Rectal smooth muscle tissue (tissue), 1 donor: Measurements from ENCODE around the gene MAMSTR.
A peak's percentile ranks its signal among the peaks of the same experiment; 100 is the strongest.
"Not testable (repeated sequence)": the region's sequence is repeated elsewhere in the genome, so short reads cannot be mapped to it uniquely, and the experiment has no call there.

Experiments
- H3K27ac ChIP-seq: one replicate; pipeline ENCODE4 v1.7.0; 2013; ENCODE audit warnings: low read depth, low read length, inconsistent platforms
- H3K27me3 ChIP-seq: one replicate; pipeline ENCODE4 v1.7.0; 2013; ENCODE audit warnings: low read length; ENCODE audit not compliant: control insufficient read depth, insufficient read depth
- H3K36me3 ChIP-seq: one replicate; pipeline ENCODE4 v1.7.0; 2013; ENCODE audit warnings: low read length; ENCODE audit not compliant: control insufficient read depth, insufficient read depth
- H3K4me1 ChIP-seq: one replicate; pipeline ENCODE4 v1.7.0; 2013; ENCODE audit warnings: low read length; ENCODE audit not compliant: control insufficient read depth, insufficient read depth
- H3K4me3 ChIP-seq: one replicate; pipeline ENCODE4 v1.7.0; 2013; ENCODE audit warnings: low read length
- H3K9ac ChIP-seq: one replicate; pipeline ENCODE4 v1.7.0; 2013; ENCODE audit warnings: low read length

The MAMSTR gene

GRCh38 chr19:48685583-48685982 is 33.9 kb downstream of the MAMSTR start:
- no peaks in the 10 kb centered on the region for H3K4me1 ChIP-seq
- H3K36me3 ChIP-seq = no peaks in the 10 kb centered on the region
- H3K4me3 ChIP-seq = no peak overlapping the region
- no peaks in the 10 kb centered on the region for H3K27me3 ChIP-seq
- H3K27ac ChIP-seq = no peak overlapping the region
- no peak overlapping the region for H3K9ac ChIP-seq

DNA sequence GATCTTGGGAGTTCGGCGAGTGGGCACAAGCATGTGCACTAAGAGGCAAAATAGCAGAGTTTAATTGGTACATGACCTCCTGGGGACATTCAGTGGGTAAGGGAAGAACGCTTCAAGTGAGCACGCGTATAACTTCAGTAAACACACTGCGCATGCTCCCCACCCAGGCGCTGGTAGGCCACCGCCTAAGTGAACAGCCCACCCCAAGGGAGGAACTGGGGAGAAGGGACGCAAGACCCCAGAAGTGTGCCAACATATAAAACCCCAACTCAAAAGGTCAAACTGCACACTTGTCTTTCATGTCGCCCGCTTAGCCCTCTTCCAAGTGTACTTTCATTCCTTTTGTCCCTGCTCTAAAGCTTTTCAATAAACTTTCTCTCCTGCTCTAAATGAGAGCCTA is 36.2 kb downstream of the MAMSTR start:
- Histone ChIP-seq H3K4me3 (no peak overlapping the region), H3K27ac (no peak overlapping the region), H3K4me1 (no peaks in the 10 kb centered on the region), H3K9ac (no peak overlapping the region), H3K36me3 (no peaks in the 10 kb centered on the region), H3K27me3 (no peaks in the 10 kb centered on the region)

DNA sequence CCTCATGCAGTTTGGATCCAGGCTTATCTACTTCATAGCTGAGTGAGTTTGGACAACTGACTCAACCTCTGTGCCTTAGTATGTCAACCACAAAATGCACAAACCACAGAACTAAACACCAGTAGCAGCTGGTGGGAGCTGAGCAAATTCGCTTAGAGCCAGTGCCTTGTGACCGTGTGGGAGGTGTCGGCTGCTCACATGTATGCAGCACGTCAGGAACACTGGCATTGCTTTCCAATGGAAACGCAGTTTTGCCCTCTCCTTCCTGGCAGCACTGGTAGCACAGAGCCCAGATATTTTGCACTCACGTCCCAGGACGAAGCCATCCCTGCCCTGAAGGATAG is 38.4 kb downstream of the MAMSTR start:
- Histone ChIP-seq H3K4me1 (no peaks in the 10 kb centered on the region), H3K36me3 (no peaks in the 10 kb centered on the region), H3K9ac (no peak overlapping the region), H3K4me3 (no peak overlapping the region), H3K27me3 (no peaks in the 10 kb centered on the region), H3K27ac (no peak overlapping the region)

- Histone ChIP-seq H3K4me3 (no peak overlapping the region), H3K9ac (no peak overlapping the region), H3K4me1 (no peaks in the 10 kb centered on the region), H3K27ac (no peak overlapping the region), H3K27me3 (no peaks in the 10 kb centered on the region), H3K36me3 (no peaks in the 10 kb centered on the region)
Observed at GRCh38 chr19:48680436-48681126, 38.9 kb downstream of the MAMSTR start.

GRCh38 chr19:48680006-48680405 is 39.5 kb downstream of the MAMSTR start:
- H3K27me3 ChIP-seq, H3K4me1 ChIP-seq, H3K36me3 ChIP-seq, H3K27ac ChIP-seq, H3K4me3 ChIP-seq, H3K9ac ChIP-seq: not testable (repeated sequence)

DNA sequence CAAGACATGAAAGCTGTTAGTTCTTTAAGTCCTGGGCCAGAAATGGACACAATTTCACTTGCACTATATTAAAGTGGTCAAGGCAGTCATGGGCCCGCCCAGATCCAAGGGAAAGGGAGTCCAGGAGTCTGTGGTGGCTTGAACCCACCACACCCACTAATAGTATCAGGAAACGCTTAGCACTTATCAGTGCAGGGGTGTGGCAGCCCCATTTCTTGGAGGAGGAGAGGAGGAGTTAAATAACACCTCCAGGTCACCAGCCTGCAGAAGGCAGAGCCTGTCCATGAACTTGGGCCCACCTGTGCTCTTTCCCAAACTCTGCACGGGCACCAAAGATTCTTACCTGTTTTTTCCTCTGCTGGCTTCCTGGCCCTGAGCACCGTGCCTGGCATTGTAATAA is 41.3 kb downstream of the MAMSTR start:
- H3K27me3 ChIP-seq = no peaks in the 10 kb centered on the region
- H3K9ac ChIP-seq = no peak overlapping the region
- no peaks in the 10 kb centered on the region for H3K36me3 ChIP-seq
- peaks cover 4% of the 10 kb centered on the region for H3K4me1 ChIP-seq
- no peak overlapping the region for H3K27ac ChIP-seq
- no peak overlapping the region for H3K4me3 ChIP-seq

DNA sequence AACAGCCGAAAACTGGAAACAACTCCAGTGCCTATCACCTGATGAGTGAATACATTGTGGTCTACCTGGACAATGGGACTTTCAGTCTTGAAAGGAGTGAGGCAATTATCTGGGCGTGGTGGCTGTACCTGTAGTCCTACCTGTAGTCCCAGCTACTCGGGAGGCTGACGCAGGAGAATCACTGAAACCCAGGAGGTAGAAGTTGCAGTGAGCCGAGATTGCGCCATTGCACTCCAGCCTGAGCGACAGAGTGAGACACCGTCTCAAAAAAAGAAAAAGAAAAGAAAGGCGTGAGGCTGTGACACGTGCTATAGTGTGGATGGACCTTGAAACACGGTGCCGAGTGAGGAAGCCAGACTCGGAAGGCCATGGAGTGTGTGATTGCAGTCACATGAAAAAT is 42.6 kb downstream of the MAMSTR start:
- no peaks in the 10 kb centered on the region for H3K27me3 ChIP-seq
- no peak overlapping the region for H3K4me3 ChIP-seq
- peaks cover 4% of the 10 kb centered on the region for H3K4me1 ChIP-seq
- H3K36me3 ChIP-seq = no peaks in the 10 kb centered on the region
- H3K27ac ChIP-seq = no peak overlapping the region
- no peak overlapping the region for H3K9ac ChIP-seq

GRCh38 chr19:48676487-48676886 is 43.0 kb downstream of the MAMSTR start:
- Histone ChIP-seq H3K4me1 (peaks cover 4% of the 10 kb centered on the region), H3K9ac (no peak overlapping the region), H3K4me3 (no peak overlapping the region), H3K27ac (no peak overlapping the region), H3K27me3 (no peaks in the 10 kb centered on the region), H3K36me3 (no peaks in the 10 kb centered on the region)

DNA sequence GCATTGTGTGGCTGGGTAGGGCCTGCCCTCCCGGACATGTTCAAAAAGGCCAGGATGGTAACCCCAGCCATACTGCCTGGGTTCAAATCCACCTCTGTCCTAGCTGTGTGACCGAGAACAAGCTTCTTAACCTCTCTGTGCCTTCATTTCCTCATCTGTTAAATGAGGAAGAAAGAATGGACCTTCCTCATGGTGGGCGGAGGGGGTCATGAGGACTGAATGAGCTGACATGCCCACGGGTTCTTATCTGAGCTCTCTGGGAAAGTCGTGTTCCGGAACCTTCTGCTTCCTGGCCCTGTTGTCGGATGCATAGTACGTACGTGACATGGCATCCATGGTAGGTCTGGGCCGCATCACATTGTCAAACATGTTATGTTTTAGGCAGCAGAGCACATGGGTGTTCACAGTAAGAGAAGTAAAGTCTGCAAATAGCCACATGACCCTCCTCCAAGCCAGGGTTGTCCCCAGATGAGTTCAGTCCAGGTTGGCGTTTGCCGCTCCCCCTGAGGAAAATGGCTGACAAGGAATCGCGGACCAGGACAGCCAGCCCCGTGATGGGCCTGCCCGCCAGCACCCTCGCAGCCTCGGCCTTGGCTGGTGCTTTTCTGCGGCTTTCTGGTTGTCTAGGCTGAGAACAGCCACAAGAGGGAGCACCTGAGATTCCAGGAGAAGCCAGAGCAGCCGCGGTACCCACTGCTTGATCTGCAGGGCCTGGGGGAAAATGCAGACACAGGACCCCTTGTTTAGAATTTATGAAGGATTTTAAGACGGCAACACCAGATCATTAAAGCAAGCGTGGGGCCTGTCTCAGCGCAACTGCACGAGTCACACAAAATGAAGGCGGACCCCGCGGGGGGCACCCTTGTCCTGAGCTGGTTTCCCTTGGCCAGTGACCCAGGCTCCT is 44.4 kb downstream of the MAMSTR start:
- Histone ChIP-seq H3K27me3 (no peaks in the 10 kb centered on the region), H3K27ac (no peak overlapping the region), H3K36me3 (no peaks in the 10 kb centered on the region), H3K4me1 (peaks cover 4% of the 10 kb centered on the region), H3K4me3 (peak overlapping the region; percentile 3), H3K9ac (no peak overlapping the region)

DNA sequence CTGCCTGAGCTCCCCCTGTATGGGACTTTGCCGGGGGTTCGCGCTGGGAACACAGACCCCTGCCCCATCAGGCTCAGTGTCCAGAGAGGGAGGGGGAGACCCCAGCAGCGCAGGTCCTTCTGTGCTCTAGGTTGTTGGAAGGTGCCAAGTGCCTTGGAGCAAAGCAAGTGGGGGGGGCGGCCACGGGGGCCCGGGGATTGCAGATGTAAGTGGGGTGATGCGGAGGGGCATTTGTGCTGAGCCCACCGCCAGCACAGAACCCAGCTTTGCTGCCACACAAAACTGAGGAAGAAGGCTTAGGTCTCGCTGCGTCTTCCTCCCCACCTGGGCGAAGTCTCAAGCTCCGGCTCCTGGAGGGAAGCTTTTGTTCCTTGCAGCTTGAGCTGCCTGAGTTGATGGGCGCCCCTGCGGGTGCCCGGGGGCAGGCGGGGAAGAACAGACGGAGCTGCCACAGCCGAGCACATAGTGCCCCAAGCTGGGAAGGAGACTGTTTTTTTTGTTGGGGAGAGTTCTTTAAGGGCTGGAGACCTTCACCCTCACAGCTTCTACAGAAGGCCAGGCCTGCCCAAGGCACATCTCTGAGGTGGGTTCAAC is 45.2 kb downstream of the MAMSTR start:
- H3K27me3 ChIP-seq = no peaks in the 10 kb centered on the region
- H3K9ac ChIP-seq = no peak overlapping the region
- H3K36me3 ChIP-seq = no peaks in the 10 kb centered on the region
- no peak overlapping the region for H3K27ac ChIP-seq
- H3K4me1 ChIP-seq = peaks cover 4% of the 10 kb centered on the region
- H3K4me3 ChIP-seq = no peak overlapping the region

DNA sequence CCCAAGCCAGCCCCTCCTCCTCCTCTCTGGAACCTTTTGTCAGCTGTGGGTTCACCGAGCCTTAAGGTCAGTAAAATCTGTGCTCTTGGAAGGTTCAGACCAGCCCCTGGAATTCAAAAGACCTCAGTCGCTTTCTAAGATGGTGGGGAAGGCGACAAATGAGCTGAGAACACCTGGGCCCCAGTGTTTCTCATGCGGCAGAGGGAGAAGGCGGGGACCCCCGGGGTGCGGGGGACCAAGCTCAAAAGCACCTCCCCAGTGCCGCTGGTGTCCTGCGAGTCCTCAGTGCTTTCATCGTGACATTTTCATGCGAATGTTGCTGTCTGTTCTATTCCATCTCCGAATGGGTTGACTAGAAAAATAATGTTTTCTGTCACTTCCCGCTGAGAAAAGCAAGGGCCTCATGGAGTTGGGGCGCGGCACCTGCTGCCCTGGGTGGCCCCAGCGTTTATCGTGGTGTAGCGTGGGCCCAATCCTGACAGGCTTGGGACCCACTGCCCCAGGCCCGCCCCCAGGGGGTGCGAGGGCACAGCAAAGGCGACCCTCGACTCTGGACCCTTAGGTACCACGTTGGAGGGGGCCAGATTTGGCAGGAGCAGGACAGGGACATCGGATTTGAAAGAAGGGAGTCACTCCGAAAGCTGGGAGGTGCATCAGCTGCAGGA is 46.0 kb downstream of the MAMSTR start:
- Histone ChIP-seq H3K27me3 (no peaks in the 10 kb centered on the region), H3K4me1 (peaks cover 4% of the 10 kb centered on the region), H3K9ac (no peak overlapping the region), H3K36me3 (no peaks in the 10 kb centered on the region), H3K4me3 (no peak overlapping the region), H3K27ac (no peak overlapping the region)

DNA sequence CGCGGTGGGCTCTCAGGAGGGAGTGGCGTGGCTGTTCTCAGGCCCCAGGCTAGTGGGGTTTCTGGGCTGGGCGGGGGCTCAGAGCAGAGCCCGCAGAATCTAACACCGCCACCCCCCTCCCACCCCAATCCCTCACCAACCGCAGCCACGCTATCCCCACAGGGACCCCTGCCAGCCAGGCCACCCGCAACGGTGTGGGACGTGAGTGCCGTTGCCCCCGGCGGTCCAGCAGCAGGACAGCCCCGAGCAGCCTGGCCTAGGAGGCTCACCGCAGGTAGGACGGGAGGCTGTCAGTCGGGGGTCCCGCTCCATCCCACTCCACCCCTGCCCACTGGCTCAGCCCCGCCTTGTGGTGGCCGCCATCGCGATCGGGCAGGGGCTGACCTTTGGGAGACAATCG is 46.5 kb downstream of the MAMSTR start, which contains the start of gene NTN5:
Gene NTN5 (minus strand): TSS at position 24 of the 400 bp plus-strand sequence. CDS start 2,031 bp downstream, outside the sequence.
- Histone ChIP-seq H3K36me3 (no peaks in the 10 kb centered on the region), H3K27me3 (no peaks in the 10 kb centered on the region), H3K4me1 (peaks cover 4% of the 10 kb centered on the region), H3K9ac (no peak within 1 kb of the TSS), H3K27ac (no peak within 1 kb of the TSS), H3K4me3 (no peak within 1 kb of the TSS)
